ENCODE data around the gene CDH23.

CDH23 gene

GRCh38 chr10:71725998-71726579 is 329.4 kb downstream of the CDH23 start:
- Histone ChIP-seq H3K4me1 (ENCODE audit: control insufficient read depth, low read length) (peaks cover 21% of the 10 kb centered on the region), H3K4me3 (ENCODE audit: low read length) (no peak overlapping the region), H4K20me1 (ENCODE audit: control insufficient read depth, insufficient read depth, low read depth, low read length) (no peaks in the 10 kb centered on the region), H3F3A (ENCODE audit: control insufficient read depth, insufficient read depth) (no peaks in the 10 kb centered on the region), H3K36me3 (ENCODE audit: control insufficient read depth, low read length) (no peaks in the 10 kb centered on the region), H3K9me3 (ENCODE audit: control insufficient read depth, insufficient read depth, low read length) (no peaks in the 10 kb centered on the region), H3K9me2 (replicated peaks; ENCODE audit: control insufficient read depth, low read length) (no peaks in the 10 kb centered on the region), H3K27me3 (ENCODE audit: control insufficient read depth, low read length) (peaks cover 30% of the 10 kb centered on the region), H3K79me2 (ENCODE audit: control insufficient read depth, low read length) (no peaks in the 10 kb centered on the region), H3K4me2 (ENCODE audit: low read length) (no peak overlapping the region), H3K27ac (ENCODE audit: low read depth, low read length) (no peak overlapping the region)
- TF ChIP-seq EZH2phosphoT487 (IDR thresholded peaks at IDR 0.05; ENCODE audit: borderline replicate concordance, low read length): no peak
- TF ChIP-seq CTCF (IDR thresholded peaks at IDR 0.05; ENCODE audit: low read depth, low read length, poor library complexity, severe bottlenecking): peak; percentile 56

- Histone ChIP-seq H3K4me3 (ENCODE audit: low read length) (no peak overlapping the region), H3F3A (ENCODE audit: control insufficient read depth, insufficient read depth) (no peaks in the 10 kb centered on the region), H3K4me2 (ENCODE audit: low read length) (no peak overlapping the region), H3K79me2 (ENCODE audit: control insufficient read depth, low read length) (no peaks in the 10 kb centered on the region), H3K36me3 (ENCODE audit: control insufficient read depth, low read length) (no peaks in the 10 kb centered on the region), H3K9me2 (replicated peaks; ENCODE audit: control insufficient read depth, low read length) (no peaks in the 10 kb centered on the region), H3K9me3 (ENCODE audit: control insufficient read depth, insufficient read depth, low read length) (no peaks in the 10 kb centered on the region), H3K4me1 (ENCODE audit: control insufficient read depth, low read length) (peaks cover 21% of the 10 kb centered on the region), H3K27me3 (ENCODE audit: control insufficient read depth, low read length) (peaks cover 30% of the 10 kb centered on the region), H4K20me1 (ENCODE audit: control insufficient read depth, insufficient read depth, low read depth, low read length) (no peaks in the 10 kb centered on the region), H3K27ac (ENCODE audit: low read depth, low read length) (no peak overlapping the region)
- TF ChIP-seq EZH2phosphoT487 (IDR thresholded peaks at IDR 0.05; ENCODE audit: borderline replicate concordance, low read length) (no peak), CTCF (IDR thresholded peaks at IDR 0.05; ENCODE audit: low read depth, low read length, poor library complexity, severe bottlenecking) (no peak)
Measured at GRCh38 chr10:71726580-71727104, 329.9 kb downstream of the CDH23 start.

GRCh38 chr10:71727105-71727737 is 330.5 kb downstream of the CDH23 start:
- Histone ChIP-seq H3K9me2 (replicated peaks; ENCODE audit: control insufficient read depth, low read length) (no peaks in the 10 kb centered on the region), H3K4me2 (ENCODE audit: low read length) (peak overlapping the region; percentile 42), H3F3A (ENCODE audit: control insufficient read depth, insufficient read depth) (no peaks in the 10 kb centered on the region), H3K79me2 (ENCODE audit: control insufficient read depth, low read length) (no peaks in the 10 kb centered on the region), H4K20me1 (ENCODE audit: control insufficient read depth, insufficient read depth, low read depth, low read length) (no peaks in the 10 kb centered on the region), H3K4me3 (ENCODE audit: low read length) (no peak overlapping the region), H3K36me3 (ENCODE audit: control insufficient read depth, low read length) (no peaks in the 10 kb centered on the region), H3K27me3 (ENCODE audit: control insufficient read depth, low read length) (peaks cover 30% of the 10 kb centered on the region), H3K27ac (ENCODE audit: low read depth, low read length) (no peak overlapping the region), H3K4me1 (ENCODE audit: control insufficient read depth, low read length) (peaks cover 21% of the 10 kb centered on the region), H3K9me3 (ENCODE audit: control insufficient read depth, insufficient read depth, low read length) (no peaks in the 10 kb centered on the region)
- no peak for TF ChIP-seq EZH2phosphoT487 (IDR thresholded peaks at IDR 0.05; ENCODE audit: borderline replicate concordance, low read length)
- no peak for TF ChIP-seq CTCF (IDR thresholded peaks at IDR 0.05; ENCODE audit: low read depth, low read length, poor library complexity, severe bottlenecking)
